Measurements from ENCODE around the gene FAM229B. TPM values are rescaled to one million over a fixed set of nuclear protein-coding genes. Genes with fewer than 3 reads are reported as not detected.

FAM229B gene
- total and polyA plus RNA-seq, 2 of the 4 experiments (the other 2 are of a cell fraction), result 8.6 to 25.6 TPM

DNA sequence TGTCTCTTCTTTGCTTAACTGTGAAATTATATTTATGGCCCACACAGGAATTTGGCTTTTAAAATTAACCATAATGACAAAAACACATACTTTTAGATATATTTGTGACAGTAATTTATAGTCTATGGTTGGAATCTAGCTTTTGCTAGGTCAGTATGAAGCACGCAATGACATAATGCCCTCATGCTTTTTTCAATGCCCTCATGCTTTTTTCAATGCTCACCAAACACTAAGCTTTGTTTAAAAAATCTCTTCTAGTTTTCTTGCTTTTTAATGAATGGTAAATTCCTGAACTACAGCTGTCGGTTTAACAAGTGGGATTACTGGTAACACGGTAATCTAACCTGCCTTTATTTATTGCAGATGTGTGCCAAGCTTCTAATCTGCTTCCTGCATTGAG is 20.8 kb upstream of the FAM229B start:
- no peaks in the 10 kb centered on the region for H4K20me1 ChIP-seq (ENCODE audit: insufficient read depth, low read length)
- H4K5ac ChIP-seq (ENCODE audit: low read depth, low read length), result no peak overlapping the region
- H2BK20ac ChIP-seq (ENCODE audit: low read depth, low read length), result no peak overlapping the region
- no peak overlapping the region for H3K23ac ChIP-seq (ENCODE audit: low read depth, low read length)
- H2AK5ac ChIP-seq (ENCODE audit: low read depth, low read length), result no peak overlapping the region
- no peak overlapping the region; the same call in 1 of the 2 replicates for H3K14ac ChIP-seq (replicated peaks; ENCODE audit: low read depth, low read length)
- CTCF ChIA-PET, result no interaction called here
- TF ChIP-seq, protein P1, sequence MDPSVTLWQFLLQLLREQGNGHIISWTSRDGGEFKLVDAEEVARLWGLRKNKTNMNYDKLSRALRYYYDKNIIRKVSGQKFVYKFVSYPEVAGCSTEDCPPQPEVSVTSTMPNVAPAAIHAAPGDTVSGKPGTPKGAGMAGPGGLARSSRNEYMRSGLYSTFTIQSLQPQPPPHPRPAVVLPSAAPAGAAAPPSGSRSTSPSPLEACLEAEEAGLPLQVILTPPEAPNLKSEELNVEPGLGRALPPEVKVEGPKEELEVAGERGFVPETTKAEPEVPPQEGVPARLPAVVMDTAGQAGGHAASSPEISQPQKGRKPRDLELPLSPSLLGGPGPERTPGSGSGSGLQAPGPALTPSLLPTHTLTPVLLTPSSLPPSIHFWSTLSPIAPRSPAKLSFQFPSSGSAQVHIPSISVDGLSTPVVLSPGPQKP (IDR thresholded peaks at IDR 0.05; ENCODE audit: borderline replicate concordance, low read depth, low read length), result no peak
- TF ChIP-seq RCOR1 (IDR thresholded peaks at IDR 0.05; ENCODE audit: insufficient replicate concordance, low read length) (no peak), RFX5 (IDR thresholded peaks at IDR 0.05; ENCODE audit: low read depth, low read length) (no peak), CHD1 (IDR thresholded peaks at IDR 0.05; ENCODE audit: low read depth, low read length) (no peak), SMC3 (IDR thresholded peaks at IDR 0.05; ENCODE audit: low read depth, low read length) (no peak), FOS (IDR thresholded peaks at IDR 0.05; ENCODE audit: low read depth, low read length) (no peak), RAD21 (IDR thresholded peaks at IDR 0.05; ENCODE audit: low read length) (no peak), BHLHE40 (IDR thresholded peaks at IDR 0.05; ENCODE audit: low read depth, low read length) (no peak), MAFK (IDR thresholded peaks at IDR 0.05; ENCODE audit: low read depth, low read length) (no peak), MAZ (IDR thresholded peaks at IDR 0.05; ENCODE audit: borderline replicate concordance, low read depth, low read length) (no peak), USF2 (IDR thresholded peaks at IDR 0.05; ENCODE audit: low read depth, low read length) (no peak), MXI1 (IDR thresholded peaks at IDR 0.05; ENCODE audit: borderline replicate concordance, low read depth, low read length) (no peak), POLR2A (IDR thresholded peaks at IDR 0.05; ENCODE audit: low read depth, low read length) (no peak), CEBPB (IDR thresholded peaks at IDR 0.05; ENCODE audit: low read depth, low read length) (no peak), NFE2L2 (IDR thresholded peaks at IDR 0.05; ENCODE audit: low read depth, low read length) (no peak)
- TF ChIP-seq, protein P2, sequence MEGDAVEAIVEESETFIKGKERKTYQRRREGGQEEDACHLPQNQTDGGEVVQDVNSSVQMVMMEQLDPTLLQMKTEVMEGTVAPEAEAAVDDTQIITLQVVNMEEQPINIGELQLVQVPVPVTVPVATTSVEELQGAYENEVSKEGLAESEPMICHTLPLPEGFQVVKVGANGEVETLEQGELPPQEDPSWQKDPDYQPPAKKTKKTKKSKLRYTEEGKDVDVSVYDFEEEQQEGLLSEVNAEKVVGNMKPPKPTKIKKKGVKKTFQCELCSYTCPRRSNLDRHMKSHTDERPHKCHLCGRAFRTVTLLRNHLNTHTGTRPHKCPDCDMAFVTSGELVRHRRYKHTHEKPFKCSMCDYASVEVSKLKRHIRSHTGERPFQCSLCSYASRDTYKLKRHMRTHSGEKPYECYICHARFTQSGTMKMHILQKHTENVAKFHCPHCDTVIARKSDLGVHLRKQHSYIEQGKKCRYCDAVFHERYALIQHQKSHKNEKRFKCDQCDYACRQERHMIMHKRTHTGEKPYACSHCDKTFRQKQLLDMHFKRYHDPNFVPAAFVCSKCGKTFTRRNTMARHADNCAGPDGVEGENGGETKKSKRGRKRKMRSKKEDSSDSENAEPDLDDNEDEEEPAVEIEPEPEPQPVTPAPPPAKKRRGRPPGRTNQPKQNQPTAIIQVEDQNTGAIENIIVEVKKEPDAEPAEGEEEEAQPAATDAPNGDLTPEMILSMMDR (conservative IDR thresholded peaks at IDR 0.05; ENCODE audit: low read depth, low read length), result no peak
- in situ Hi-C loops (cut with MboI; ENCODE audit: low sequenced_read_pairs), result no loop called here
- no peak overlapping the region for H3K9ac ChIP-seq (ENCODE audit: low read depth, low read length)
- no peak overlapping the region for H3K18ac ChIP-seq (ENCODE audit: low read depth, low read length)
- H4K91ac ChIP-seq (ENCODE audit: insufficient read depth, low read depth, low read length), result no peak overlapping the region
- H3K56ac ChIP-seq (ENCODE audit: extremely low read depth, insufficient read depth, low read length), result no peak overlapping the region
- H2BK120ac ChIP-seq (ENCODE audit: low read depth, low read length), result no peak overlapping the region
- no peaks in the 10 kb centered on the region for H3K79me1 ChIP-seq (ENCODE audit: low read depth in 1 of 2, low read length in 2 of 2)
- H3K4me1 ChIP-seq (ENCODE audit: control insufficient read depth, insufficient read depth, low read length), result peaks cover 4% of the 10 kb centered on the region
- H2AK9ac ChIP-seq (replicated peaks; ENCODE audit: low read depth, low read length, poor library complexity), result no peak overlapping the region
- no peak overlapping the region for H3K4me2 ChIP-seq (ENCODE audit: low read depth, low read length)
- no peak for DNase-seq
- no peaks in the 10 kb centered on the region for H3K9me1 ChIP-seq (ENCODE audit: insufficient read depth, low read length)
- dilution Hi-C loops (cut with HindIII; ENCODE audit: low sequenced_read_pairs, unreplicated experiment), result no loop called here
- no peak overlapping the region for H2BK5ac ChIP-seq (ENCODE audit: low read depth, low read length, poor library complexity, severe bottlenecking)
- H4K8ac ChIP-seq (ENCODE audit: low read depth in 2 of 2, low read length in 2 of 2), result no peak overlapping the region
- no peak overlapping the region for H2BK15ac ChIP-seq (ENCODE audit: low read depth, low read length)
- POLR2A ChIA-PET (ENCODE audit: unreplicated experiment), result no interaction called here
- H3K4me3 ChIP-seq (ENCODE audit: insufficient read depth, low read depth, low read length), result no peak overlapping the region
- no peaks in the 10 kb centered on the region for H3K9me3 ChIP-seq (ENCODE audit: control insufficient read depth, insufficient read depth, low read length)
- ATAC-seq (ENCODE audit: low read depth), result no peak
- no peak overlapping the region for H3K4ac ChIP-seq (ENCODE audit: low read depth, low read length)
- intact Hi-C loops (cut with micrococcal nuclease), result no loop called here
- no peaks in the 10 kb centered on the region for H3K27me3 ChIP-seq (ENCODE audit: control insufficient read depth, insufficient read depth, low read length)
- WGBS, 2 experiments (ENCODE audit: extremely low coverage in 2 of 2, insufficient read length in 1 of 2), result no CpG with 5 or more reads among the region's 3 CpGs
- no peak overlapping the region for H3K27ac ChIP-seq (ENCODE audit: insufficient read depth, low read length)
- no peaks in the 10 kb centered on the region for H3K36me3 ChIP-seq (ENCODE audit: control insufficient read depth, insufficient read depth, low read length)
- no TSS peak for BruUV-seq (replicated peaks)
- no peak overlapping the region for H2AFZ ChIP-seq (replicated peaks; ENCODE audit: low read length, poor library complexity)

All from IMR-90 (cell line).